SK-N-SH (cell line): ENCODE measurements around the gene NR1H4.

Experiments
- RAD21 ChIP-seq: IDR thresholded peaks from 2 replicates; pipeline ENCODE4 v1.6.1; 2012; ENCODE audit warnings: mild to moderate bottlenecking, low read length
- TCF12 ChIP-seq: IDR thresholded peaks from 2 replicates; pipeline ENCODE4 v1.4.0; 2012
- TF ChIP-seq, protein P1 (sequence below): fragments of 200-600 bp; sonication (generic); IDR thresholded peaks from 2 replicates; pipeline ENCODE4 v1.6.1; 2017; ENCODE audit warnings: antibody characterized with exemption, mild to moderate bottlenecking, moderate library complexity
- TF ChIP-seq, protein P2 (sequence below): IDR thresholded peaks from 2 replicates; pipeline ENCODE4 v1.4.0; 2012; ENCODE audit warnings: low read depth

DNA sequence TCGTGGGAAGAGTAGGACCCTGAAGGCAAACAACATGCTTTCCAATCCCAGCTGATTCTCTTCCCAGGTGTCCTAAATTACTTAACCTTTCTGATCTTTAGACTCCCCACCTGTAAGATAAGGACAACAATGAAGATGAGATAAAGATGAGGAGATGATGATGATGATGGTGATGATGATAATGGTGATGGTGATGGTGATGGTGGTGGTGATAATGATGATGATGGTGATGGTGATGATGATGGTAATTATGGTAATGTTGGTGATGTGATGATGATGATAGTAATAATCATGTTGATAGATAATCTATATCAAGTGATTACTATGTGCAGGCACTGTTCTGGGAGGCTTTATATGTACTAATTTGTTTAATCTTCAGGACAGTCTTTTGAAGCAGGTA lies 48.3 kb downstream of the NR1H4 start:
- no peak for TF ChIP-seq RAD21
- TF ChIP-seq, protein P1, sequence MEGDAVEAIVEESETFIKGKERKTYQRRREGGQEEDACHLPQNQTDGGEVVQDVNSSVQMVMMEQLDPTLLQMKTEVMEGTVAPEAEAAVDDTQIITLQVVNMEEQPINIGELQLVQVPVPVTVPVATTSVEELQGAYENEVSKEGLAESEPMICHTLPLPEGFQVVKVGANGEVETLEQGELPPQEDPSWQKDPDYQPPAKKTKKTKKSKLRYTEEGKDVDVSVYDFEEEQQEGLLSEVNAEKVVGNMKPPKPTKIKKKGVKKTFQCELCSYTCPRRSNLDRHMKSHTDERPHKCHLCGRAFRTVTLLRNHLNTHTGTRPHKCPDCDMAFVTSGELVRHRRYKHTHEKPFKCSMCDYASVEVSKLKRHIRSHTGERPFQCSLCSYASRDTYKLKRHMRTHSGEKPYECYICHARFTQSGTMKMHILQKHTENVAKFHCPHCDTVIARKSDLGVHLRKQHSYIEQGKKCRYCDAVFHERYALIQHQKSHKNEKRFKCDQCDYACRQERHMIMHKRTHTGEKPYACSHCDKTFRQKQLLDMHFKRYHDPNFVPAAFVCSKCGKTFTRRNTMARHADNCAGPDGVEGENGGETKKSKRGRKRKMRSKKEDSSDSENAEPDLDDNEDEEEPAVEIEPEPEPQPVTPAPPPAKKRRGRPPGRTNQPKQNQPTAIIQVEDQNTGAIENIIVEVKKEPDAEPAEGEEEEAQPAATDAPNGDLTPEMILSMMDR, result no peak
- TF ChIP-seq TCF12, result no peak
- TF ChIP-seq, protein P2, sequence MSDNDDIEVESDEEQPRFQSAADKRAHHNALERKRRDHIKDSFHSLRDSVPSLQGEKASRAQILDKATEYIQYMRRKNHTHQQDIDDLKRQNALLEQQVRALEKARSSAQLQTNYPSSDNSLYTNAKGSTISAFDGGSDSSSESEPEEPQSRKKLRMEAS, result no peak
